Caco-2 (cell line): Measurements from ENCODE around the gene PPP2R3C. TPM values are rescaled to one million over a fixed set of nuclear protein-coding genes. Genes with fewer than 3 reads are reported as not detected.
A peak's percentile ranks its signal among the peaks of the same experiment; 100 is the strongest.

ENCODE experiments used
- BruUV-seq: library from RNA; stranded (reverse); fragments of 400-500 nt; replicated peaks from 2 replicates; lab custom pipeline; 2021; lab: Mats Ljungman, UMichigan
- CTCF ChIA-PET: fragments of 300-600 bp; sonication (Branson Sonifier 250); formaldehyde crosslinking; loops from one replicate; lab custom pipeline; 2022; ENCODE audit warnings: antibody characterized with exemption; lab: Charles Lee
- POLR2A ChIA-PET: fragments of 300-600 bp; sonication (Branson Sonifier 250); formaldehyde crosslinking; loops from one replicate; lab custom pipeline; 2022; ENCODE audit warnings: antibody characterized with exemption; lab: Charles Lee
- DNase-seq, 2 experiments: peaks; one replicate each; pipeline versions ENCODE4 v3.0.0 to v3.0.0-alpha.2; 2020 to 2022
- H3K27me3 ChIP-seq: replicated peaks from 2 replicates; pipeline ENCODE4 v1.6.0; 2011; ENCODE audit warnings: low read length; ENCODE audit not compliant: control insufficient read depth, insufficient read depth
- H3K36me3 ChIP-seq: 2 replicates; pipeline ENCODE4 v1.5.1; 2011; ENCODE audit warnings: low read length; ENCODE audit not compliant: control insufficient read depth, insufficient read depth
- H3K4me1 ChIP-seq: fragments of 250-450 bp; sonication (Bioruptor Pico); 2 replicates; pipeline ENCODE4 v1.5.1; 2020; ENCODE audit warnings: mild to moderate bottlenecking
- H3K4me3 ChIP-seq: 2 replicates; pipeline ENCODE4 v1.5.1; 2011; ENCODE audit warnings: low read depth, mild to moderate bottlenecking, control low read depth, low read length
- H3K9me3 ChIP-seq: fragments of 250-450 bp; sonication (Bioruptor Pico); 2 replicates; pipeline ENCODE4 v1.5.1; 2020; ENCODE audit warnings: mild to moderate bottlenecking, moderate library complexity
- H3K27ac Mint-ChIP-seq: one replicate; pipeline ENCODE4 v1.8.0; 2022; ENCODE audit warnings: mixed read lengths; ENCODE audit not compliant: unreplicated experiment
- H3K27me3 Mint-ChIP-seq: one replicate; pipeline ENCODE4 v1.8.0; 2022; ENCODE audit warnings: mixed read lengths; ENCODE audit not compliant: insufficient read depth, unreplicated experiment
- H3K36me3 Mint-ChIP-seq: one replicate; pipeline ENCODE4 v1.8.0; 2022; ENCODE audit warnings: mild to moderate bottlenecking, mixed read lengths; ENCODE audit not compliant: insufficient read depth, unreplicated experiment
- H3K4me1 Mint-ChIP-seq: one replicate; pipeline ENCODE4 v1.8.0; 2022; ENCODE audit warnings: low read depth, mixed read lengths; ENCODE audit not compliant: unreplicated experiment
- H3K4me3 Mint-ChIP-seq: one replicate; pipeline ENCODE4 v1.8.0; 2022; ENCODE audit warnings: mild to moderate bottlenecking, moderate library complexity, mixed read lengths; ENCODE audit not compliant: unreplicated experiment
- H3K9me3 Mint-ChIP-seq: one replicate; pipeline ENCODE4 v1.8.0; 2022; ENCODE audit warnings: mixed read lengths; ENCODE audit not compliant: unreplicated experiment
- intact Hi-C: fragments of 100-400 bp; cut with micrococcal nuclease; formaldehyde crosslinking; loops from one replicate; pipeline ENCODE4 v1.10.0; 2022; ENCODE audit not compliant: unreplicated experiment
- total RNA-seq: library from RNA; stranded (reverse); gene quantifications from 2 replicates; pipeline ENCODE4 v1.2.3, GENCODE V29; 2022
- TF ChIP-seq, protein P1 (sequence below), 2 experiments: fragments of 200-600 bp in 1 of 2; IDR thresholded peaks; 1 replicate in 1 of 2; 2 replicates in 1 of 2; pipeline versions ENCODE4 v1.5.1 to v1.8.0; 2011 to 2022; ENCODE audit warnings: antibody characterized with exemption in 1 of 2, control low read depth in 1 of 2, inconsistent platforms in 1 of 2, low read depth in 1 of 2, low read length in 1 of 2, mild to moderate bottlenecking in 1 of 2, moderate library complexity in 1 of 2; ENCODE audit not compliant: insufficient read depth in 1 of 2, severe bottlenecking in 1 of 2, unreplicated experiment in 1 of 2

The PPP2R3C gene
- total RNA-seq, 1 experiment from 2014 or later: 23.3 TPM

DNA sequence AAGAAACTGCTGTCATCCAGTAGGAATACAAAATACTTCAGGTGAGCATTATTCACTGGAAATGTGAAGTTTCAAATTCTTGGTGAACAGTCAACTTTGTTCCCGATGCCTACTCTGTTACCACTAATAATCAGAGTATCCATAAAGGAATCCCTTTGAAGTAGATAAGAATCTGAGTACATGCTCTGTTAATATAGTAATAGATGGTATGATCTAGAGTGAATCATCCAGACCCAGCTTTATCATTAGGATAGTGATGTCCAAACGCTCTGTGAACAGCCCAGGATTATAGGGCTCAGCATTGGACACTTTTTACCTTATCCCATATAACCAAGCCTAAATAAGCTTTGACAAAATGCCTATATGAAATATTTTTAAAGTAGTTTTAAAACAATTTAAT lies 33.3 kb downstream of the PPP2R3C start:
- H3K27ac Mint-ChIP-seq: peak overlapping the region; percentile 71
- H3K4me1 Mint-ChIP-seq: peaks cover 10% of the 10 kb centered on the region
- no peaks in the 10 kb centered on the region for H3K27me3 Mint-ChIP-seq
- peaks cover 53% of the 10 kb centered on the region for H3K36me3 Mint-ChIP-seq
- Histone ChIP-seq H3K4me1 (peaks cover 16% of the 10 kb centered on the region), H3K9me3 (no peaks in the 10 kb centered on the region), H3K36me3 (no peaks in the 10 kb centered on the region), H3K27me3 (no peaks in the 10 kb centered on the region), H3K4me3 (no peak overlapping the region)
- CTCF ChIA-PET: no interaction called here
- no peak for DNase-seq
- no peak overlapping the region for H3K4me3 Mint-ChIP-seq
- H3K9me3 Mint-ChIP-seq: no peaks in the 10 kb centered on the region
- intact Hi-C loops: no loop called here
- TF ChIP-seq, protein P1, sequence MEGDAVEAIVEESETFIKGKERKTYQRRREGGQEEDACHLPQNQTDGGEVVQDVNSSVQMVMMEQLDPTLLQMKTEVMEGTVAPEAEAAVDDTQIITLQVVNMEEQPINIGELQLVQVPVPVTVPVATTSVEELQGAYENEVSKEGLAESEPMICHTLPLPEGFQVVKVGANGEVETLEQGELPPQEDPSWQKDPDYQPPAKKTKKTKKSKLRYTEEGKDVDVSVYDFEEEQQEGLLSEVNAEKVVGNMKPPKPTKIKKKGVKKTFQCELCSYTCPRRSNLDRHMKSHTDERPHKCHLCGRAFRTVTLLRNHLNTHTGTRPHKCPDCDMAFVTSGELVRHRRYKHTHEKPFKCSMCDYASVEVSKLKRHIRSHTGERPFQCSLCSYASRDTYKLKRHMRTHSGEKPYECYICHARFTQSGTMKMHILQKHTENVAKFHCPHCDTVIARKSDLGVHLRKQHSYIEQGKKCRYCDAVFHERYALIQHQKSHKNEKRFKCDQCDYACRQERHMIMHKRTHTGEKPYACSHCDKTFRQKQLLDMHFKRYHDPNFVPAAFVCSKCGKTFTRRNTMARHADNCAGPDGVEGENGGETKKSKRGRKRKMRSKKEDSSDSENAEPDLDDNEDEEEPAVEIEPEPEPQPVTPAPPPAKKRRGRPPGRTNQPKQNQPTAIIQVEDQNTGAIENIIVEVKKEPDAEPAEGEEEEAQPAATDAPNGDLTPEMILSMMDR (IDR thresholded peaks at IDR 0.05; ENCODE audit: insufficient read depth in 1 of 2, low read depth in 1 of 2, low read length in 1 of 2, severe bottlenecking in 1 of 2, unreplicated experiment in 1 of 2): no peak
- no TSS peak for BruUV-seq
- POLR2A ChIA-PET: no interaction called here

DNA sequence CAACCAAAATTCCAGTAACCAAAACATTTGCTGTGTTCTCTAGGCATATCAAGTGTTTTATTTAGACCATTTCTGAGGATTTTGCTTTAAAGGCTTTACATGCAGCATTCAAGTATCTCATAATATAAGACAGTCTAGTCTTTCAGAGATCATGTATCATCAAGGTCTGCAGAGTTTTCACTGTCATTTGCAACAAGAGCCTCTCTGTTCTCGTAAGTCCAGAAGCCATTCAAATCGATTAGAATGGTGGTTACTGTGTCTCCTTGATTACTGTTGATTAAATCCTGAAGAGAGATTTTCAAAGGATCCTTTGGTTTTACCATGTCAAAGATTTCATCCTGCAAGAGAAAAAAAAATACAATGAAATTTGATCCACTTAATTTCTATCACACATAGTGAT lies 36.3 kb downstream of the PPP2R3C start:
- Mint-ChIP-seq H3K4me3 (no peak overlapping the region), H3K9me3 (no peaks in the 10 kb centered on the region), H3K27ac (no peak overlapping the region), H3K27me3 (no peaks in the 10 kb centered on the region), H3K4me1 (peaks cover 10% of the 10 kb centered on the region), H3K36me3 (peaks cover 54% of the 10 kb centered on the region)
- Histone ChIP-seq H3K9me3 (no peaks in the 10 kb centered on the region), H3K36me3 (no peaks in the 10 kb centered on the region), H3K4me3 (no peak overlapping the region), H3K4me1 (peaks cover 20% of the 10 kb centered on the region), H3K27me3 (no peaks in the 10 kb centered on the region)
- ChIA-PET CTCF (no interaction called here), POLR2A (no interaction called here)
- no peak for DNase-seq
- TF ChIP-seq, protein P1 (IDR thresholded peaks at IDR 0.05; ENCODE audit: insufficient read depth in 1 of 2, low read depth in 1 of 2, low read length in 1 of 2, severe bottlenecking in 1 of 2, unreplicated experiment in 1 of 2): no peak
- no TSS peak for BruUV-seq
- intact Hi-C loops: no loop called here

DNA sequence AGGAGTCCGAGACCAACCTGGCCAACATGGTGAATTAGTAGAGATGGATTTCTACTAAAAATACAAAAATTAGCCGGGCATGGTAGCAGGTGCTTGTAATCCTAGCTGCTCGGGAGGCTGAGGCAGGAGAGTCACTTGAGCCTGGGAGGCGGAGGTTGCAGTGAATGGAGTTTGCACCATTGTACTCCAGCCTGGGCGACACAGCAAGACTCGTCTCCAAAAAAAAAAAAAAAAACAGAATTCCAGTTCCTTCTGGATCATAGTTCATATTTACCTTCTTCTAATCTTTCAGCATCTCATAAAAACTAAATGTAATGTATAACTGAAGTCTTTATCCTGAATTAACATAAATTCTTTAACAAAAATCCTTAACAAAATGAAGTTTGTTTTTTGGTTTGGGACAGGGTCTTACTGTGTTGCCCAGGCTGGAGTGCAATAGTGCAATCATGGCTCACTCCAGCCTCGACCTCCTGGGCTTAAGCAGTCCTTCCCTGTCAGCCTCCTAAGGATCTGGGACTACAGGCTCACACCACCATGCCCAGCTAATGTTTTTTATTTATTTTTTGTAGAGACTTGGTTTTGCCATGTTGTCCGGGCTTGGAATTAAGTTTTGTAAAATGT lies 38.1 kb downstream of the PPP2R3C start:
- ChIA-PET POLR2A (interaction anchor here (0.7 kb wide), 1 partner anchor 38 kb away, joined by 4 read pairs; the partner anchor contains the start of gene PPP2R3C), CTCF (no interaction called here)
- H3K9me3 ChIP-seq: no peaks in the 10 kb centered on the region
- intact Hi-C loops: no loop called here
- DNase-seq: no peak
- no peaks in the 10 kb centered on the region for H3K27me3 ChIP-seq
- H3K4me3 Mint-ChIP-seq: no peak overlapping the region
- peaks cover 62% of the 10 kb centered on the region for H3K36me3 Mint-ChIP-seq
- H3K36me3 ChIP-seq: no peaks in the 10 kb centered on the region
- no peaks in the 10 kb centered on the region for H3K9me3 Mint-ChIP-seq
- no peaks in the 10 kb centered on the region for H3K27me3 Mint-ChIP-seq
- no peak overlapping the region for H3K27ac Mint-ChIP-seq
- TF ChIP-seq, protein P1 (IDR thresholded peaks at IDR 0.05; ENCODE audit: insufficient read depth in 1 of 2, low read depth in 1 of 2, low read length in 1 of 2, severe bottlenecking in 1 of 2, unreplicated experiment in 1 of 2): no peak
- no peak overlapping the region for H3K4me3 ChIP-seq
- BruUV-seq: no TSS peak
- peaks cover 13% of the 10 kb centered on the region for H3K4me1 ChIP-seq
- peaks cover 10% of the 10 kb centered on the region for H3K4me1 Mint-ChIP-seq
